HG03103 (cell line): Measurements from ENCODE around the gene LHFPL3.

Experiments
- ATAC-seq: cut with Tn5 transposase; IDR thresholded peaks from one replicate; pipeline ENCODE4 v1.9.1; 2021; ENCODE audit warnings: low read depth; ENCODE audit not compliant: unreplicated experiment

LHFPL3 gene

GRCh38 chr7:104883248-104883717 lies 554.9 kb downstream of the LHFPL3 start:
- ATAC-seq = no peak

GRCh38 chr7:104883718-104884452 lies 555.5 kb downstream of the LHFPL3 start:
- peak; percentile 85 for ATAC-seq

GRCh38 chr7:104886651-104887050 lies 558.2 kb downstream of the LHFPL3 start:
- ATAC-seq = no peak

GRCh38 chr7:104890216-104890615 lies 561.8 kb downstream of the LHFPL3 start:
- ATAC-seq = no peak

- ATAC-seq = no peak
Observed at GRCh38 chr7:104891949-104892348, 563.5 kb downstream of the LHFPL3 start.

- ATAC-seq = no peak
Observed at GRCh38 chr7:104894314-104894713, 565.9 kb downstream of the LHFPL3 start.

- ATAC-seq = no peak
Observed at GRCh38 chr7:104894726-104895521, 566.5 kb downstream of the LHFPL3 start.

- peak; percentile 33 for ATAC-seq
Observed at GRCh38 chr7:104895522-104896236, 567.3 kb downstream of the LHFPL3 start.

GRCh38 chr7:104898434-104898833 lies 570.0 kb downstream of the LHFPL3 start:
- ATAC-seq = no peak

GRCh38 chr7:104900525-104901239 lies 572.3 kb downstream of the LHFPL3 start:
- no peak for ATAC-seq

GRCh38 chr7:104901240-104901619 lies 572.8 kb downstream of the LHFPL3 start:
- no peak for ATAC-seq

- no peak for ATAC-seq
Observed at GRCh38 chr7:104902183-104902582, 573.8 kb downstream of the LHFPL3 start.

- ATAC-seq = no peak
Observed at GRCh38 chr7:104903044-104903443, 574.6 kb downstream of the LHFPL3 start.

- ATAC-seq = no peak
Observed at GRCh38 chr7:104903846-104904245, 575.4 kb downstream of the LHFPL3 start.

GRCh38 chr7:104906032-104906431 lies 577.6 kb downstream of the LHFPL3 start:
- ATAC-seq = no peak

GRCh38 chr7:104906556-104906955 lies 578.2 kb downstream of the LHFPL3 start:
- ATAC-seq = no peak

- ATAC-seq = no peak
Observed at GRCh38 chr7:104908636-104909035, 580.2 kb downstream of the LHFPL3 start.

- no peak for ATAC-seq
Observed at GRCh38 chr7:104909096-104909495, 580.7 kb downstream of the LHFPL3 start.

GRCh38 chr7:104914421-104914820 lies 586.0 kb downstream of the LHFPL3 start:
- ATAC-seq = no peak

- ATAC-seq = no peak
Observed at GRCh38 chr7:104921596-104921995, 593.2 kb downstream of the LHFPL3 start.
